MCF 10A (cell line): ENCODE results near the gene NEK1. TPM values are rescaled to one million over a fixed set of nuclear protein-coding genes. Genes with fewer than 3 reads are reported as not detected.

Experiments used
- BruUV-seq: library from RNA; stranded (reverse); fragments of 400-500 nt; replicated peaks from 2 replicates; lab custom pipeline; 2021; lab: Mats Ljungman, UMichigan
- CTCF ChIA-PET: fragments of 300-600 bp; sonication (Branson Sonifier 250); formaldehyde crosslinking; extraction: SDS; loops from one replicate; lab custom pipeline; 2021; ENCODE audit warnings: antibody characterized with exemption, inconsistent platforms; lab: Yijun Ruan, JAX
- POLR2A ChIA-PET: fragments of 300-600, 350-650 bp; sonication (Branson Sonifier 250); formaldehyde crosslinking; extraction: SDS; loops from one replicate; lab custom pipeline; 2020; ENCODE audit warnings: antibody characterized with exemption, inconsistent platforms; lab: Yijun Ruan, JAX
- DNase-seq: peaks from one replicate; pipeline ENCODE4 v3.0.0-alpha.2; 2018; ENCODE audit not compliant: unreplicated experiment
- H3K27ac Mint-ChIP-seq: one replicate; pipeline ENCODE4 v1.8.0; 2022; ENCODE audit warnings: mild to moderate bottlenecking, low read depth, mixed read lengths; ENCODE audit not compliant: unreplicated experiment
- H3K27me3 Mint-ChIP-seq: one replicate; pipeline ENCODE4 v1.8.0; 2022; ENCODE audit warnings: mixed read lengths; ENCODE audit not compliant: insufficient read depth, unreplicated experiment
- H3K36me3 Mint-ChIP-seq: one replicate; pipeline ENCODE4 v1.8.0; 2022; ENCODE audit warnings: mild to moderate bottlenecking, moderate library complexity, mixed read lengths; ENCODE audit not compliant: insufficient read depth, unreplicated experiment
- H3K4me1 Mint-ChIP-seq: one replicate; pipeline ENCODE4 v1.8.0; 2022; ENCODE audit warnings: mixed read lengths; ENCODE audit not compliant: insufficient read depth, unreplicated experiment
- H3K4me3 Mint-ChIP-seq: one replicate; pipeline ENCODE4 v1.8.0; 2022; ENCODE audit warnings: mild to moderate bottlenecking, moderate library complexity, mixed read lengths; ENCODE audit not compliant: unreplicated experiment
- H3K9me3 Mint-ChIP-seq: one replicate; pipeline ENCODE4 v1.8.0; 2022; ENCODE audit warnings: mixed read lengths; ENCODE audit not compliant: unreplicated experiment
- intact Hi-C: fragments of 100-400 bp; cut with micrococcal nuclease; formaldehyde crosslinking; loops from 2 replicates; pipeline ENCODE4 v1.14.1; 2022
- total RNA-seq: library from RNA; stranded (reverse); gene quantifications from 2 replicates; pipeline ENCODE4 v1.2.3, GENCODE V29; 2022
- TF ChIP-seq, protein P1 (sequence below): fragments of 200-600 bp; IDR thresholded peaks from one replicate; pipeline ENCODE4 v1.8.0; 2022; ENCODE audit warnings: antibody characterized with exemption, mild to moderate bottlenecking; ENCODE audit not compliant: unreplicated experiment

NEK1 gene
- total RNA-seq, 1 experiment from 2014 or later, result 15.5 TPM

- CTCF ChIA-PET, result no interaction called here
- no peaks in the 10 kb centered on the region for H3K9me3 Mint-ChIP-seq
- no peaks in the 10 kb centered on the region for H3K27me3 Mint-ChIP-seq
- no peak overlapping the region for H3K4me3 Mint-ChIP-seq
- no peak for DNase-seq
- H3K36me3 Mint-ChIP-seq, result peaks cover 12% of the 10 kb centered on the region
- H3K4me1 Mint-ChIP-seq, result peaks cover 11% of the 10 kb centered on the region
- POLR2A ChIA-PET, result interaction anchor here (0.7 to 10.3 kb wide), 6 partner anchors 30 to 167 kb away, joined by 3 to 303 read pairs (median 4); partner anchors contain the start of genes CLCN3 and NEK1
- TF ChIP-seq, protein P1, sequence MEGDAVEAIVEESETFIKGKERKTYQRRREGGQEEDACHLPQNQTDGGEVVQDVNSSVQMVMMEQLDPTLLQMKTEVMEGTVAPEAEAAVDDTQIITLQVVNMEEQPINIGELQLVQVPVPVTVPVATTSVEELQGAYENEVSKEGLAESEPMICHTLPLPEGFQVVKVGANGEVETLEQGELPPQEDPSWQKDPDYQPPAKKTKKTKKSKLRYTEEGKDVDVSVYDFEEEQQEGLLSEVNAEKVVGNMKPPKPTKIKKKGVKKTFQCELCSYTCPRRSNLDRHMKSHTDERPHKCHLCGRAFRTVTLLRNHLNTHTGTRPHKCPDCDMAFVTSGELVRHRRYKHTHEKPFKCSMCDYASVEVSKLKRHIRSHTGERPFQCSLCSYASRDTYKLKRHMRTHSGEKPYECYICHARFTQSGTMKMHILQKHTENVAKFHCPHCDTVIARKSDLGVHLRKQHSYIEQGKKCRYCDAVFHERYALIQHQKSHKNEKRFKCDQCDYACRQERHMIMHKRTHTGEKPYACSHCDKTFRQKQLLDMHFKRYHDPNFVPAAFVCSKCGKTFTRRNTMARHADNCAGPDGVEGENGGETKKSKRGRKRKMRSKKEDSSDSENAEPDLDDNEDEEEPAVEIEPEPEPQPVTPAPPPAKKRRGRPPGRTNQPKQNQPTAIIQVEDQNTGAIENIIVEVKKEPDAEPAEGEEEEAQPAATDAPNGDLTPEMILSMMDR, result no peak
- no TSS peak for BruUV-seq
- intact Hi-C loops, result loop anchor here (2.0 kb wide), 1 partner anchor 45 kb away; the partner anchor contains the start of gene NEK1
- peak overlapping the region; percentile 95 for H3K27ac Mint-ChIP-seq
Observed at GRCh38 chr4:169657470-169658107, 45.2 kb upstream of the NEK1 start.

DNA sequence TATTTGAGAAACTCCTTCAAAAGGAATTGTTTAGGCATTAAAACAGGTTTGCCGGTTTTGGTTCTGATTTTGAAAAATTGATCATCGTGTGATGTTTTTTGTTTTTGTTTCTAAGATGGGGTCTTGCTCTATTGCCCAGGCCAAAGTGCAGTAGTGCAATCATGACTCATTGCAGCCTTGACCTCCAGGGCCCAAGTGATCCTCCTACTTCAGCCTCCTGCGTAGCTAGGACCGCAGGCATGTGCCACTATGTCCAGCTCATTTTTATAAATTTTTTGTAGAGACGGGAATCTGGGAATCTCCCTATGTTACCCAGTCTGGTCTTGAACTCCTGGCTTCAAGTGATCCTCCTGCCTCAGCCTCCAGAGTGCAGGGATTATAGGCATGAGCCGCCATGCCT is 43.0 kb upstream of the NEK1 start:
- intact Hi-C loops, result no loop called here
- no TSS peak for BruUV-seq
- H3K36me3 Mint-ChIP-seq, result peaks cover 12% of the 10 kb centered on the region
- H3K9me3 Mint-ChIP-seq, result no peaks in the 10 kb centered on the region
- H3K4me3 Mint-ChIP-seq, result no peak overlapping the region
- H3K27ac Mint-ChIP-seq, result no peak overlapping the region
- DNase-seq, result no peak
- TF ChIP-seq, protein P1, result no peak
- ChIA-PET CTCF (interaction anchor here (0.5 to 1.2 kb wide), 4 partner anchors 13 to 34 kb away, joined by 3 to 4 read pairs (median 3); no protein-coding TSS in a partner anchor), POLR2A (interaction anchor here (0.8 to 2.0 kb wide), 4 partner anchors 10 to 34 kb away, joined by 3 to 6 read pairs (median 4); no protein-coding TSS in a partner anchor)
- no peaks in the 10 kb centered on the region for H3K27me3 Mint-ChIP-seq
- peaks cover 6% of the 10 kb centered on the region for H3K4me1 Mint-ChIP-seq

DNA sequence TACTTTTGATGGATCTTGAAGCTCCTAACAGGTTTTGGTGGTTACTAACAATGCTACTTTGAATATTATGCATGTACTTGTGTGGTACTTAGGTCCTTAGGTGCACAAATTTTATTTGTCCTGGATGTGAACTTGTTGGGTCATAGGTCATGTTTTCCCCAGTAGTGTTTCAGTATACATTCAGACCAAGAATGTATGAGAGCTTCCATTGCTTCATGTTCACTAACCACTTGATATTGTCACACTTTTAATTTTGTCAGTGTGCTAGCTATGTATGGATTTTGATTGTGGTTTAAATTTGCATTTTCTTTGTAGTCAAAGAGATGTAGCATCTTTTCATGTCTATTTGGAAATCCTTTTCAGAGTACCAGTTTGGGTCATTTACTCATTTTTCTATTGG is 40.2 kb upstream of the NEK1 start:
- H3K27ac Mint-ChIP-seq, result no peak overlapping the region
- TF ChIP-seq, protein P1, result no peak
- intact Hi-C loops, result no loop called here
- DNase-seq, result no peak
- CTCF ChIA-PET, result interaction anchor here (0.7 kb wide), 1 partner anchor 27 kb away, joined by 3 read pairs; no protein-coding TSS in a partner anchor
- no peaks in the 10 kb centered on the region for H3K9me3 Mint-ChIP-seq
- H3K36me3 Mint-ChIP-seq, result peaks cover 6% of the 10 kb centered on the region
- POLR2A ChIA-PET, result interaction anchor here (1.1 to 1.3 kb wide), 2 partner anchors 9 to 33 kb away, joined by 5 to 6 read pairs; partner anchors contain the start of gene CLCN3
- H3K4me3 Mint-ChIP-seq, result no peak overlapping the region
- BruUV-seq, result no TSS peak
- peaks cover 11% of the 10 kb centered on the region for H3K4me1 Mint-ChIP-seq
- no peaks in the 10 kb centered on the region for H3K27me3 Mint-ChIP-seq

- TF ChIP-seq, protein P1, result no peak
- CTCF ChIA-PET, result interaction anchor here (0.6 to 1.3 kb wide), 4 partner anchors 9 to 604 kb away, joined by 3 read pairs; no protein-coding TSS in a partner anchor
- no TSS peak for BruUV-seq
- no peak overlapping the region for H3K4me3 Mint-ChIP-seq
- intact Hi-C loops, result no loop called here
- H3K36me3 Mint-ChIP-seq, result peaks cover 12% of the 10 kb centered on the region
- H3K27me3 Mint-ChIP-seq, result no peaks in the 10 kb centered on the region
- H3K9me3 Mint-ChIP-seq, result no peaks in the 10 kb centered on the region
- no peak for DNase-seq
- no peak overlapping the region for H3K27ac Mint-ChIP-seq
- peaks cover 9% of the 10 kb centered on the region for H3K4me1 Mint-ChIP-seq
- POLR2A ChIA-PET, result interaction anchor here (0.6 to 3.8 kb wide), 4 partner anchors 9 to 401 kb away, joined by 3 to 23 read pairs (median 6); partner anchors contain the start of gene CLCN3
Observed at GRCh38 chr4:169650227-169650936, 38.0 kb upstream of the NEK1 start.
